Skin of body (tissue), 2 donors: ENCODE results near the gene NTN5. TPM values are rescaled to one million over a fixed set of nuclear protein-coding genes. Genes with fewer than 3 reads are reported as not detected.
A peak's percentile ranks its signal among the peaks of the same experiment; 100 is the strongest.
"Not testable (repeated sequence)": the region's sequence is repeated elsewhere in the genome, so short reads cannot be mapped to it uniquely, and the experiment has no call there.

Experiments
- DNase-seq: peaks from one replicate; lab custom pipeline; 2025; lab: John Stamatoyannopoulos, UW
- total RNA-seq: library from RNA; depleted of rRNA; stranded (reverse); fragments of >200 nt; gene quantifications from one replicate; pipeline ENCODE4 v1.2.3, GENCODE V29; 2014

Gene NTN5
- total RNA-seq, 1 donor from 2014 or later = 0.30 TPM

DNA sequence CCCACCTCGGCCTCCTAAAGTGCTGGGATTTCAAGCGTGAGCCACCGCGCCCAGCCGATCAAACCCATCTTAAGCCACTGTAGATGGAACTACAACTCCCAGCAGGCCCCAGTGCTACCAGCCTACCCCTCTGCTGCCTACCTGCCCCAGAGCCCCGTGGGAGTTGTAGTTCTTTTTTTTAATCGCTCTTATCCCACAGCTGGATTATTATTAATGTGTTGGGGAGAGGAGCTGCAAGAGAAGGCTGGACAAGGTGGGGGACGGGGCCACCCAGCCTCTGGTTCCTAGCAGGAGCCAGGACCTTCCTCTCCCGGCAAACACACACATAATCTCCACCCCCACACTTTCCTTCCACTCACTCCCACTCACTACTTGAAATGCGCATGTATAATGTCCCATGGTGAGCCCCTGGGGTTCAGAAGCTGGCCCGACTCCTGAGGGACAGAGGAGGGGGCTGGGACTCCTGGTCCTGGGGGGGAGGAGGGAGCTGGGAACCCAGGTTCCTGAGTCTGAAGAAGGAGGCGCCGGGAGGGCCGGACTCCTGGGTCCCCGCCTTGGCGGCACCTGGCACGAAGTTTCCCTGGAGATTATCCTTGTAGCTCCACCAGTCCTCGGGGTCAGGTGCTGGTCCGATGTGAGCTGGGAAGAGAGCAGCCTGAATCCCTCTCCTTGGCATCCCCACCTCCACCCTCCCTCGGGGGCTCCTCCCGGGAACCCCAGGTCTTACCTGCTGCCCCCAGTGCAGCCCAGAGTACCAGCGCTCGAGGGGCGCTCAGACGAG is 27.8 kb downstream of the NTN5 start:
- peak; percentile 73 for DNase-seq

DNA sequence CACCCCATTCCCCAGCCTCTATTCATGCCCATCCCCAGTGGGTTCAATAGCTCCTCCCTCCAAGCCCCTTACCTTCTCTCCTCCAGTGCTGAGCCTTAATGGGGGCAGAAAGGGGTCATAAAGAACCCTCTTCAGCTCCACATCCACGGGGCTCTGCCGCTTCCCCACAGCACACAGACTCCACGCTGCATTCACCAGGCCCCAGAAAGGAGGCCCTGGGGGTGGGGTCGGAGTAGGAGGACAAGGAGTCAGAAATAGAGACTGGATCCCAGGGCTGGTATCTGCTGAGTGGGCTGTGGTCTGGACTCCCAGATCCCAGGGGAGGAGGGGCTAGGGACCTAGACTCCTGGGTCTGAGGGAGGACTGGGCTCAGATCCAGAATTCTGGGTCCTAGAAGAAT is 28.5 kb downstream of the NTN5 start:
- DNase-seq = no peak

DNA sequence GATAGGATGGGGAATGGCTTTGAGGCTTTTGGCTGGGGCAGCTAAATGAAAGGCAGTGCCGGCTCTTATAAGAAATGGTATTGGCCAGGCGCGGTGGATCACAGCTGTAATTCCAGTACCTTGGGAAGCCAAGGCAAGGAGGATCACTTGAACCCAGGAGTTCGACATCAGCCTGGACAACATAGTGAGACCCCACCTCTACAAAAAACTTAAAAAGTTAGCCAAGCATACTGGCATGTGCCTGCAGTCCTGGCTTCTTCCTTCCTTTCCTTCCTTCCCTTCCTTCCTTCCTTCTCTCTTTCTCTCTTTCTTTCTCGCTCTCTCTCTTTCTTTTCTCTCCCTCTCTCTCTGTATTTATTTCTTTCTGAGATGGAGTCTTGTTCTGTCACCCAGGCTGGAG is 30.0 kb downstream of the NTN5 start:
- DNase-seq = no peak

DNA sequence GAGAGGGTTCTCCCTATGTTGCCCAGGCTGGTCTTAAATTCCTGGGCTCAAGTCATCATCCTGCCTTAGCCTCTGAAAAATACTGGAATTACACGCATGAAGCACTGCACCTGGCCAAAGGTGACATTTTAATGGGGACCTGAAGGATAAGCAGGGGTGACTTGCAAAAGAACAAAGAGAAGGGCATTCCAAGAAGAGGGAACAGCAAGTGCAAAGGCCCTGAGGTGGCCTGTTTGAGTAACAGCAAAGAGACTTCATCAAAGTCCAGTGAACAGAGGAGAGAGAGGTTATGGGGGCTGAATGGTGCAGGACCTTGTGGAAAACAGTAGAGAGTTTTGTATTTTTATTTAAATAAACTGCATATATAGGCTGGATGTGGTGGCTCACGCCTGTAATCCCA is 31.0 kb downstream of the NTN5 start:
- no peak for DNase-seq

DNA sequence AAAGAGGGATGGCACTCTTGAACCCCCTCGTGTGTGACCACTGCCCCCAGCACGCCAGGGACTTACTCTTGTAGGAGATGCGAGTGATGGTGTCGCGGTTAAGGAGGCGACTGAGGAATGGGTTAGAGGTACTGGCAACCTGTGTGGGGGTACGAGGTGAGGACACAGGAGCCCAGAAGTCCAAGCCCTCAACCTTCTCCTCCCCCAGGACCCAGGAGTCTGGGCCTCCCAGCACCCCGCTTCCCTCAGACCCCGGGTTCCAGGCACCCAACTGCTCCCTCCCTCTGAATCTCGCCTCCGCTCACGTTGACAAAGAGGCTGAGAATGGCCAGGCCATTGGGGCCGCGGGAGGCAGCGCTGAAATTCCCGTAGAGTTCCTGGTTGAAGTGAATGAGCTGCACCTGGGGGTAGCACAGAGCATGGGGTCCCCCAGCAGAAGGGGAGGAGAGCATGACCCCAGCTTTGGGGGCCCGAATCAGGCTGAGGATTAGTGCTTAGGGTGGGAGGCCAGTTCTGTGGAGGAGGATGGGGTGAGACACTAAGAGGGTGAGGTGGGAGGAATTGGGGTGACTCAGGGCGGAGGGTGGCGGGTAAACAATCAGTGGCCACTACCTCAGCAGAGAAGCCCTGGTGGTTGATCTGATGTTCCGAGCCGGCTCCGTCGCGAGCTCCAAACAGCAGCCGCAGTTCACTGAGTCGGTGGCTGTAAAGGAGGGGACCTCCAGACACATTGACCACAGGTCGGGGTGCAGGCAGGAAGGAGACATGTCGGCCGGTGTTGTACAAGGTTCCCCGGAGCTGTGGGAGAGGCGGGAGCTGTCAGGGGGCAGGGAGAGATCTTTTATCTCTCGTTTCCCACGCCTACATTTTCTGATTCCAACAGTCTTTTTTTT is 33.1 kb downstream of the NTN5 start:
- DNase-seq = no peak

DNA sequence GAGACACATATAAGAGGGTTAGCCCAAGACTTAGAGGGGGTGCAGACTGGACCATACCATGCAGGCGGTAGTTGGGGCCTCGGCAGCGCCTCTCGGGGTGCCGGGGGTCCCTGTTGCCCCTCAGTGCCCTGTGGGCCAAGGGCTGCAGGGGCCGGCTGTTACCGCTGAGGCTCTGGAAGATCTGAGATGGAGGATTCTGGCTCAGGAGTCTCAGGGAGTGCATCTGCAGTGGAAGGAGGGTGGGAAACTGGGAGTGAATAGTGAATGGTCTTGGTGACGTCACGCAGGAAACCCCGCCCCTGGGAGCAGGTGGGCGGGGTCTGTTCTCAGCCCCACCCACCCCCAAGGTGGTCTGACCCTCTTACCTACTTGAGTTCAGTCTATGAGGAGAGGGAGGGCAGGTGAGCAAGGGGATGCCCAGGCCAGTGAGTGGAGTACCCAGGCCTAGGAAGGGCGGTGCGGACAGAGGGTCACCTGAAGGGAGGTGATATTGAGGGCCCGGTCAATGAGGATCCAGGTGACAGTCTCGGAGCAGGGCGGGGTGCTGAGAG is 33.9 kb downstream of the NTN5 start:
- DNase-seq = no peak

DNA sequence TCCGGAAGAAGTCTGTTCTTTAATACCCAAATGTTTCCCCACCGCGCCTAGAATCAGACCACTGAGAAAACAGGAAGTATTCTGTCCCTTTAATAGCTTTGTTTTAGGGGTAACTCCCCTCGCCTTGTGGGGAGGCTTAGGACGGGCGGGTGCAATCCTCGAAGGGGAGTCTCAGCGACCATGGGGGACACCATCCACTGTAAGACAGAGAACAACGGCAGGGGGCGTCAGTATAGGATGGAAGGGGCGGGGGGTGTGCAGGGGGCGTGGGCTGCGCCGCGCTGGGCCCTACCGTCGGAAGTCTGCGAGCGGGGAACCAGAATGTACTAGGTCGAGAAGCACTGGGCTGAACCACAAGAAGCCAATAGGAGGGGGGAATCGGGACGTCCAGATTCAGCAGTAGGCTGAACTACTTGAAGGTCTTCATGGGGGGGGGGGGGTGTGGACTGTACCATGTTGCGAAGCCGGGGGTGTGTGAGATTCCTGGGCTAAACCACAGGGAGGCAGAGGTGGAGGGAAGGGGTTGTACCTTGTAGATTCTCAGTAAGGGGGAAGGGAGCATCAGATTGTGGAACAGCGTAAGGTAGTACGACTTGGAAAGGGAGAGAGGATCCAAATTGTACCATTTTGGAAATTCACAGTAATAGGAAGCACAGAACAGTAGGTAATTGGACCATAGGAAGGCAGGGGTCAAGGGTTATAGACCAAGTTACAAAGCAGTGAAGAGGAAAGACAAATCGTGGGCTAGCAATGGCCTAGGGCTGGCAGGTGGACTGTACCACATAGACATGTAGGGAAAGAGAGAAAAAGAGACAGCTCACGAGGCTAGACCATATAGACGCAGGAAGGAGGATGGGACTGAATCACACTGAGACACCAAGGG is 34.6 kb downstream of the NTN5 start:
- peak; percentile 93 for DNase-seq

DNA sequence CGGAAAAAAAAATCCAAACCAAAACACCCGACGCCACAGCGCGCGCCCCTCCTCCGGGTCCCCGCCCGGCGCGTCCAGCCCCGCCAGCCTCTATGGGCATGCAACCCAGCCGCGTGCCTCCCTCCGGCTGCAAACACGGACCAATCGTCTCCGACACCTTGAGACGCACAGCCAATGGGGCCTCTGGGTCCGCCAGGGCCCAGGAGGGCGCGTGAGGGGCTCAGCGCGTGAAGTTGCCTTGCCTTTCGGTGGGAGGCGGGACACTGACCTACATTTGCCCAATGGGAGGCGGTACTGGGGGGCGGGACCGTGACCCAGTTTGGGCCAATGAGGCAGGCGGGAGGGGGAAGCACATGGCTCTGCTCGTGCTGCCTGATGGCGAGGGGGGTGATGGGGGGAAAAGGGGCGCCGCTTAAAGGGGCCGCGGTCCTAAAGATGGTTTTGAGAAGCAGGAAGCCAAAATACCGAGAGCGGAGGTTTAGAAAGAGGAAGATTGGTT is 35.3 kb downstream of the NTN5 start:
- peak; percentile 97 for DNase-seq

DNA sequence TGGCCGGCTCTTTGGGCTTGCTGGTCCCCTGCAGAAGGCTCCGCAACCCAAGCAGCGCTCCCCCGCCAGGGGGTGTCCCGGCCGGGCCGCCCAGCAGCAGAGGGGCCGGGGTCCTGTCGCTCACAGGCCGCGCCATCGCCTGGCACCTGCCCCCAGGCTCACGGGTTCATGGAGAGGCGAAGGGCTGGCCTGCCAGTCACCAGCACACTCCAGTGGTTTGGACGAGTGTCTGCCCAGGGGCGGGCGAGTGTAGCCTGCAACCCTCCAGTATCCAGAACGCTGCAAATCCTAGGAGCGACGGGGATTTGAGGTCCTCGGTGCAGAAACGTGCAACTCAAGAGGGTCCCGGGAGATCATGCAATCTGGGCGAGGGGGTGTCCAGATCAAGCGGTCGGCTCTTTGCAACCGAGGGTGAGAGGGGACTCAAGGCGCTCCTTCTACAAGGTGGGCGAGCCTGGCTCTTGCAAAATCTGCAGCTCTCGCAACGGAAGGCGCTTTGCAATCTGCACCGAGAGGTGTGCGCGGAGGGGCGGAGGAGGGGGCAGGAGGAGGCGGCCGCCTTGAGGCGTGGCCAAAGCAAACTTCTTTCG is 35.9 kb downstream of the NTN5 start, which contains the start of gene DBP:
TSS of gene DBP (minus strand) at position 521 of the 590 bp plus-strand sequence. CDS start at position 136, 385 bp downstream.
- peak; percentile 70 for DNase-seq

DNA sequence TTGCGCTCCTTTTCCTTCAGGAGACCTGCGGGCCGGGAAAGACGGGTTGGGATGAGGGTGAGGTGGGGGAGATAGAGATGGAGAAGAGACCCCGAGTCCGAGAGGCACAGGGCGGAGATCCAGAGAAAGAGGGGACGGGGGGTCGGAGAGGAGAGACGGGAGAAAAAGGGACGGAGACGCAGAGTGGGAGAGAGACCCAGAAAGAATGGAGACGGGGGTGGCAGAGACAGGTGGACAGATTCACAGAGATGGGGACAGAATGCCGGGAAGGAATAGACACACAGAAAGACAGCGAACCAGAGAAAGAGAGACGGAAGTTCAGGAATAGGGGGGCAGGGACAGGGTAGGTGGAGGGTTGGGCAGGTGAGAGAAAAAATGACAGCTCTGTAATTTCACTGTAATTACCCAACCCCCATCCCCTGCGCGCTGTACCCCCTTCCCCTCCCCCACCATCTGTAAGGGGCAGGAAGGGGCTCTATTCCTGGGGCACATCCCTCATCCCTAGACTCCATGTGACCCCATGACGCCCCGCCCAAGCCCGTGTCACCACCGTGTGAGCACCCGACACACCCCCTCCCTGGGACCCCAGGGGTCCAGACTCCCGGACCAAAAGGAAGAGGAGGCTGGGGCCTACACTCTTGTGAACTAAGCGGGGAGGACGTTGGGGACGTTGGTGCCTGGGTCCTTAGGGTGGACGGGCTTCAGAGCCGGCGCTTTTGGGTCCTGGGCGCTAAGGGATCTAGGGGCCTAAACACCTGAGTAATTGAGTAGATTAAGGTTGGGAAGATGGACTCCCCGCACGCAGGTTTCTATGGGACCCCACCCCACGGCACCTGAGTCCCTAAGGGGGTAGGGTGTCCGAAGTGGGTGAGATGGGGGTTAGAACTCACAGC is 36.6 kb downstream of the NTN5 start:
- no peak for DNase-seq

DNA sequence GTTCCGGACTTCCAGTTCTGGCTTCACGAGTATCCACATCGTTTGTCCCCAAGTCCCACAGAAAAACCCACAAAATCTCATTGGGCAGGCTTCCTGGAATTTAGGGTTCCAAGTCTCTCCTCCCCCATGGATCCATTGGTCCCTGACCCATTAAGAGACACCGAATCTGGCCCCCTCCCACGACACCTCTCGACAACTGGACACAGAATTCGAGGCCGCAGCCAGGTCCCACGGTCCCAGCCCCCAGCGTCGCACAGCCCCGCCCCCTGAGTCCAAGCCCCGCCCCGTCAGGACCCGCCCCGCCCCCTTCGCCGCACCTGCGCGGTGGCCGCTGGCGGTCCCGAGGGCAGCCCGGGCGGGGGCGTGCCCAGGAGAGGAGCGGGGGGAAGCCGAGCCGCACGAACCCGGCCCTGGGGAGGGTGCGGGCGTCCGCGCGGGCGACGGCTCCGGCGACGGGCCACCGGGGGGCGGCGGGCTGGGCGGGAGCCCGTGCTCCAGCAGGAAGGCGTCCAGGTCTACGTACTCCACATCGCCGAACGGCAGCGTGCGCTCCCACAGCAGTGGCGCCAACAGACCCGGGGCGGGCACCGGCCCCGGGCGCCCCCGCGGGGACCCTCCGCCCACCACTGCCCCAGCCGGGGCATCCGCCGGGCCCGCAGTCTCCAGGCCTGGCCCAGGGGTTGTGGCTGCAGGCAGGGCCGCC is 37.4 kb downstream of the NTN5 start:
- no peak for DNase-seq

DNA sequence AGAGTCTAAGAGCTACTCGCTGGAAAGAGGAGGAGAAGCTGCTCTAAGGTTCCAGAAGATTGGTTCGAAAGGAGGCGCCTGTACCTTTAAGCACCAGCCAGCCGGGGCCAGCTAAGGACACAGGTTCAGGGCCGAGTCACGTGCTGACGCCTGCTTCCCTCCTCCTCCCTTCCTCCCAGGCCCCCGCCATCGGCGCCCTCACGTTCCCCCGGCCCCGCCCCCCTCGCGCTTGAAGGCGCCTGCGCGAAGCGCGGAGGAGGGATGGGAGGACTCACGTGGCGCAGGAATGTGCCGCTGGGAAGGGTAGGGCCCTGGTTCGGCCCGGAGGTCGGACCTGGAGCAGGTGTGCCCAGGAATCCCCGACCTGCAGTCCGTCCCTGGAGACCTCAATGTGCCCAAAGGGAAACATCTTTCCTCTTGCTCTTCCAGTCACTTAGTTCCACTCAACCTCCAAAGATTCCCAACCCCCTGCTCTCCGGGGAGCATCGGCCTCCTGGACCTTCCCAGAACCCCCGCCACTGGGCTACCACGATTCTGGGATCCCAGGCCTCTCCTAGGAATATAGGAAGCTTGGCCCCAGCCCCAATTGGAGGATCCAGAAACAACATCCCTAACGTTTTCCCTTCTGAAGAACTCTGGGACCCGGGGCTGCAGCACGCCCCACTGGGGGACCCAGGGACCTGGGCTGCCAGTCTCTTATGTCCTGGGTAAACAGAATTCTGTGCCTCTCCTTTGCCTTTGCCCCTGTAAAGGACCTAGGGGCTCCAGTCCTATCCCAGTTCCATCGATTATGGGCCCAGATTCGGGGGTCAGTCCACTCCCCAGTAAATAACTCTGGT is 38.2 kb downstream of the NTN5 start:
- peak; percentile 86 for DNase-seq

DNA sequence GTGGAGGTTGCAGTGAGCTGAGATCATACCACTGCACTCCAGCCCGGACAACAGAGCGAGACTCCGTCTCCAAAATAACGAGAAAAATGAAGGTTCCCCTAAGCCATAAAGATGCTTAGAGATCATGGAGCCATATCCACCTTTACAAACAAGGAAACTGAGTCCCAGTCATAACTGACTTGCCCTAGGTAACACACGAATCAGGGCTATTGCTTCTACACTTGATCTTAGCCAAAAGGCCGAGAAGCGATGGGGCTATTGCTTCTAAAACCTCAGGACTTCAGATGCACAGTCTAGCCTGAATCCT is 38.8 kb downstream of the NTN5 start:
- no peak for DNase-seq

DNA sequence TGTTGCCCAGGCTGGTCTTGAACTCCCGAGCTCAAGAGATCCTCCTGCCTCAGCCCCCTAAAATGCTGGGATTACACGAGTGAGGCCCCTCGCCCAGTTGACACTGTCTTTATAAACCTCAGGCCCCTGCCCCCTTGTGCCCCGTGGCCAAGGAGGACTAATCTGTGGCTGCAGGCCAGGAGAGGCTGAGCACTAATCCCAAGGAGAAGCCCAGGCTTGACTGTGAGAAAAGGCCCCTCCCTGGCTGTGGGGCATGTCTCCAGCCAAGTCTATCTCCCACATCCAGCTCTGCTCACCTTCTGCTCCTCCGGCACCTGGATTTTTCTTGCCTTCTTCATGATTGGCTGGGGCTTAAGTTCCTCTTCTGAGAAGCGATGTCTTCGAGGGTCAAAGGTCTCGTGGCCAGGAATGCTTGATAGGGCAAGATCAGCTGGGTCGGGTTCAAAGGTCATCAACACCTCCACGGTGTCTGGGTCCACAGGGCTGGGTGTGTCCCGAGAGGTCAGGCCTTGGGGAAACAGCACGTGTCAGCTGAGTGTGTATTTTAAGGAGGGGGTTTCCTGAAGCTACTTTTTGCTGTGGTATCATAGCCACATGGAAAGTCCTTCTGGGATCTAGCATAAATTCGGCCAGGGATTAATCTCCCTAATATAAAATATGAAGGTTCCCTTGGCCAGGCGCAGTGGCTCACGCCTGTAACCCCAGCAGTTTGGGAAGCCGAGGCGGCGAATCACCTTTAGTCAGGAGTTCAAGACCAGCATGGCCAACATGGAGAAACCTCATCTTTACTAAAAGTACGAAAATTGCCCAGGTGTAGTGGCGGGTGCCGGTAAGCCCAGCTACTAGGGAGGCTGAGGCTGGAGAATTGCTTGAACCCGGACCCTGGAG is 39.4 kb downstream of the NTN5 start:
- no peak for DNase-seq

DNA sequence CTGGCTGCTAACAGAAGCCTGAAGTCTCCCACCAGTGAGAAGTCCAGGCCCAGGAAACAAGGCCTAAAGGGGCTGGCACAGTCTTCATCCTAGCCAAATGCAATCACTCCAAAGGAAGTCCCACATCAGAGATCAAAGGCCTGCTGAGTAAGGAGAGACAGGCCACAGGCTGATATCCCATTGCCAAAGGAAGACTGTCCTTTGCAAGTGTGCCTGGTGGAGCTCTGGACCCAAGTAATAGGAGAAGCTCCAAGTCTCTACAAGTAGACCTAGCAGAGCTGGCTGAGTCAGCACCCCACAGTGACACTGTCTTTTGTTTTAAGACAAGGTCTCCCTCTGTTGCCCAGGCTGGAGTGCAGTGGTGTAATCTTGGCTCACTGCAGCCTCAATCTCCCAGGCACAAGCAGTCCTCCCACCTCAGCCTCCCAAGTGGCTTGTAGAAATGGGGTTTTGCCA is 40.1 kb downstream of the NTN5 start:
- no peak for DNase-seq

DNA sequence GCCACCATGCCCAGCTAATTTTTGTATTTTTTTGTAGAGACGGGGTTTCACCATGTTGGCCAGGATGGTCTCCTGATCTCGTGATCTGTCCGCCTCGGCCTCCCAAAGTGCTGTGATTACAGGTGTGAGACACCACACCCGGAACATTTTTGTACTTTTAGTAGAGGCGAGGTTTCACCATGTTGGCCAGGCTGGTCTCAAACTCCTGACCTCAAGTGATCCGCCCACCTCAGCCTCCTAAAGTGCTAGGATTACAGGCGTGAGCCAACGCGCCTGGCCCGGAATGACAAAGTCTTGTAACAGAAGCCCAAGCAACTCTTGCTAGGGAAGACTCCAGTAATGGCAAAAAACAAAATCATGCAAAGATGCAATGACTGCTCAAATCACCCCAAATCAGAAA is 40.5 kb downstream of the NTN5 start:
- not testable (repeated sequence) for DNase-seq

DNA sequence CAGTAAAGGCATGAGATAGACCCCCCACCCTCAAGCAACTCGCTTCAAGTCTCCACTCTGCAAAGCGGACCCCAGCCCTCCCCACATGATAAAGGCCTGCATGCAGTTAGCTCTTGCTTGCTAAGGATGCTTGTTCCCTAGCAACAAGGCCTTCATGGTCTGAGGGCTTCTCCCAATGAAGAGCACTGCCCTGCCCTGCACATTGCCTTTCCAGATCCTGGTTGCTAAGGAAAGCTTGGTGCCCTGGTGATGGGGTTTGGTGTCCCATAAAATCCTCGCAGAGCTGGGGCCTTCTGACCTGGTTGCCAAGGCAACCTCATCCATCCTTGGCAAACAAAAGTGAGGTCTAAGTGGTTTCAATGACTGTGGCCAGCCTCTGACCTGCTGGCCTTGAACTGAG is 41.6 kb downstream of the NTN5 start:
- peak; percentile 52 for DNase-seq
